Stimulated activated CD4-positive, alpha-beta T cell treated with anti-CD3 and anti-CD28 coated beads, Interleukin-1b, Interleukin-23, amount 100 ng/mL, for 24 hours (primary cell): ENCODE data around the gene EPAS1.

Source experiments
- DNase-seq, 4 experiments: peaks; one replicate each; pipeline ENCODE4 v3.0.0-alpha.2; 2020; ENCODE audit warnings: low read depth in 4 of 4, low spot score in 1 of 4

EPAS1 gene

DNA sequence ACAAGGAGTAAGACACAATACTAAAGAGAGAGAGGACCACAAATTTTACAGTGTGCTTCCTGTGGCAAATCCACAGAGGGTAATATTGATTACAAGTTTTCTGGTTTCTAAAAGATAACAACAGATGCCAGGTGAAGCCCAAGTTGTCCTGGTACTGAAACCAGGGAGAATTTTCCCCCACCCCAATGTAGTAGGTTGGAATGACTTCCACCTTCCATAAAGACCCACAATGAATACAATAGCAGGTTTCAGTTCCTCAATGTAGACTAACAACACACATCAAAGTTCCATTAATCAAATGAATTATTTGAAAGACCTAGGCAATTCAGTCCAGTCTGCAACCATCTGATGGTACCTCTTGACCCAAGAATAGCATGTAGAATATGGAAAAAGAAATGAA is 138.1 kb downstream of the EPAS1 start:
- no peak for DNase-seq

DNA sequence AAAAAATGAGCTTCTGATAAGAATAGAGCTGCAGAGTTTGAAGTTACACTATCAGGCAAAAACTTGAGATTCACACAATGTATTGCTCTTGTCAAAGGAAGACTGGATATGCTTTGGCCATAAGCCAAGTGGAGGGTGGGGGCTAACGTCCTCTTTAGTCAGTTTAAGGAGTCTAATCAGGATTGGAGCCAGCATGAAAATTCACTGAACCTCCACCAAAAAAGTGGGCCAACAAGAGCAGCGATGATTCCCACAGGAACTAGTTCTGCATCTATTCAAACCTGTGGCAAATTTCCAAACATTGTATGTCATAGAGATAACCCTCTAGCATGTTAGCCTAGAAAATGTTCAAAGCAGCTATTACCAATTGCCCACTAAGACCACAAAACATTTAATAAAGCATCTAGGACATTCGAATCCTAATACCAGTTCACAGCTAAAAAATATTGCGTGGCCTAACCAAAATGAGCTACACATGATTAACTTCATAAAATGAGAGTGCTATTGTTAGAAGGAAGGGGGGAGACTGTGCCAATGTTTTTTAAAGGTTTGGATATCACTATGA is 138.7 kb downstream of the EPAS1 start:
- no peak for DNase-seq
